Body of pancreas (tissue), 4 donors: ENCODE data around the gene ZC3H12D.

ENCODE experiments used
- CTCF ChIP-seq, 7 experiments: fragments of 450-650 bp in 4 of 7; fragments of 200-600 bp in 3 of 7; sonication (generic) in 3 of 7; IDR thresholded peaks; one replicate each; pipeline ENCODE4 v1.5.1; 2016 to 2019; ENCODE audit warnings: antibody characterized with exemption in 7 of 7
- POLR2A ChIP-seq, 3 donors: fragments of 450-650 bp; IDR thresholded peaks; one replicate each; pipeline ENCODE4 v1.6.1; 2016; ENCODE audit warnings: antibody characterized with exemption in 3 of 3, mild to moderate bottlenecking in 2 of 3

- TF ChIP-seq CTCF (IDR thresholded peaks at IDR 0.05) (no peak), POLR2A (IDR thresholded peaks at IDR 0.05) (no peak)
These were observed 46.0 kb downstream of the ZC3H12D start for GRCh38 chr6:149438855-149439254.
